ENCODE data around the gene LRG1.

LRG1 gene

DNA sequence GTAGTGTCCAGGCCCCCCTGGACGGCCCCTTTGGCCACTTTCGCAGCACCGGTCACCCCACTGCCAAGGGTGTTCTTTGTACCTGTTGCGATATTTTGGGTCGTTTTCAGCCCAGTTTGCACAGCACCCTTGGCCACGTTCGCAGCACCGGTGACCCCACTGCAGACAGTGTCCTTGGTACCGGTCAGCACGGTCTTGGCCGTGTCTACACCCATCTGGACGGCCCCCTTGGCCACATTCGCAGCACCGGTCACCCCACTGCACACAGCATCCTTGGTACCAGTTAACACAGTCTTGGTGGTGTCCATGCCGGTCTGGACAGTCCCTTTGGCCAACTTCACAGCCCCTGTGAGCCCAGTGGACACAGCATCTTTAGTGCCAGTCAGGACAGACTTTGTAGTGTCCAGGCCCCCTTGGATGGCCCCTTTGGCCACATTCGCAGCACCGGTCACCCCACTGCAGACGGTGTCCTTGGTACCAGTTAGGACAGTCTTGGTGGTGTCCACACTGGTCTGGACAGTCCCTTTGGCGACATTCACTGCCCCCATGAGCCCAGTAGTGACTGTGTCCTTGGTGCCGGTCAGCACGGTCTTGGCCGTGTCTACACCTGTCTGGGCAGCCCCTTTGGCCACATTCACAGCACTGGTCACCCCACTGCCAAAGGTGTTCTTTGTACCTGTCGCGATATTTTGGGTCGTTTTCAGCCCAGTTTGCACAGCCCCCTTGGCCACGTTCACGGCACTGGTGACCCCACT lies 28.4 kb downstream of the LRG1 start:
- DNase-seq (ENCODE audit: low spot score) = no peak

DNA sequence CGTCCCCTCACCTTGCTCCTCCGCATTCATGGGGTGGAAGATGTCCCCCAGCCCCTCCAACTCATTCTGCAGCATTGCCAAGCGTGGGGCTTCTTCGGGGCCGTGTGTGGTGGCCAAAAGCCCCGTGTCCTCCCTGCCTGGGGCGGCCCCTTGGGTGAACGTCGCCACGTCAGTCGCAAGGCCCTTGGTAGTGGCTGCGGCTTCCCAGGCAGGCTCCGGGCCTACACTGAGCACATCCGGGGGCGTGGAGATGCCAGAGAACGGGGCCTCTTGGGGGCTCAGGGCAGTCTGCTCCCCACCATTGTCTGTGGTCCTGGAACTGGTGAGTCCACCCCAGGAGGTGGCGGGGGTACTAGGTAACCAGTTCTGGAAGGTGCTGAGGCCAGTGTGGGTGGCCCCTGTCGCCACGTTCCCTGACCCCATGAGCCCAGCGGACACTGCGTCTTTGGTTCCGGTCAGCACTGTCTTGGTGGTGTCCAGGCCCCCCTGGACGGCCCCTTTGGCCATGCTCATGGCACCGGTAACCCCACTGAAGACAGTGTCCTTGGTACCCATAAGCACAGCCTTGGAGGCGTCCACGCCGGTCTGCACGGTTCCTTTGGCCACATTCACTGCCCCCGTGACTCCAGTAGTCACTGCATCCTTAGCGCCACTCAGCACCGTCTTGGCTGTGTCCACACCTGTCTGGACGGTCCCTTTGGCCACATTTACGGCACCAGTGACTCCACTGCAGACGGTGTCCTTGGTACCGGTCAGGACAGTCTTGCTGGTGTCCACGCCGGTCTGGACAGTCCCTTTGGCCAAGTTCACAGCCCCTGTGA lies 29.2 kb downstream of the LRG1 start:
- no peak for DNase-seq (ENCODE audit: low spot score)

- DNase-seq (ENCODE audit: low spot score) = no peak
These were observed 31.1 kb downstream of the LRG1 start for GRCh38 chr19:4508698-4509097.

DNA sequence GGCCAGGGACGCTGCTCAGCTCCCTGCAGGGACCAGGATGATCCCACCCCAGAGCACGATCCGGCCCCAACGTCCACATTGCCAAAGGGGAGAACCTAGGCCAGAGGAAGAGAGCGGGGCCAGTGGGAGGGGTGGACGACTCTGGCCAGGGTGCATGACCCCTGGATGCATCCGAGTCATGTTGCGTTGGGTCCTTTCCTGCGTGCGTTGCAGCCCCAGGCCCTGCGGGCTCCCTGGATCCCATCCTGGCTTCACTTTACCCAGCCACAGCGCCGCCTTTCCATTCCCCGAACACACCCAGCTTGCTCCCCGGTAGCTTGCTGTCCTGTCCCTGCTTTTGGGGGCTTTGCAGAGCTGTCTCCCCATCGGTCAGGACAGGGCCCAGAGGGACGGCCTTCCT lies 32.0 kb downstream of the LRG1 start:
- DNase-seq (ENCODE audit: low spot score) = no peak

GRCh38 chr19:4507150-4507452 lies 32.7 kb downstream of the LRG1 start:
- DNase-seq (ENCODE audit: low spot score) = no peak

GRCh38 chr19:4506449-4507149 lies 33.2 kb downstream of the LRG1 start:
- no peak for DNase-seq (ENCODE audit: low spot score)

DNA sequence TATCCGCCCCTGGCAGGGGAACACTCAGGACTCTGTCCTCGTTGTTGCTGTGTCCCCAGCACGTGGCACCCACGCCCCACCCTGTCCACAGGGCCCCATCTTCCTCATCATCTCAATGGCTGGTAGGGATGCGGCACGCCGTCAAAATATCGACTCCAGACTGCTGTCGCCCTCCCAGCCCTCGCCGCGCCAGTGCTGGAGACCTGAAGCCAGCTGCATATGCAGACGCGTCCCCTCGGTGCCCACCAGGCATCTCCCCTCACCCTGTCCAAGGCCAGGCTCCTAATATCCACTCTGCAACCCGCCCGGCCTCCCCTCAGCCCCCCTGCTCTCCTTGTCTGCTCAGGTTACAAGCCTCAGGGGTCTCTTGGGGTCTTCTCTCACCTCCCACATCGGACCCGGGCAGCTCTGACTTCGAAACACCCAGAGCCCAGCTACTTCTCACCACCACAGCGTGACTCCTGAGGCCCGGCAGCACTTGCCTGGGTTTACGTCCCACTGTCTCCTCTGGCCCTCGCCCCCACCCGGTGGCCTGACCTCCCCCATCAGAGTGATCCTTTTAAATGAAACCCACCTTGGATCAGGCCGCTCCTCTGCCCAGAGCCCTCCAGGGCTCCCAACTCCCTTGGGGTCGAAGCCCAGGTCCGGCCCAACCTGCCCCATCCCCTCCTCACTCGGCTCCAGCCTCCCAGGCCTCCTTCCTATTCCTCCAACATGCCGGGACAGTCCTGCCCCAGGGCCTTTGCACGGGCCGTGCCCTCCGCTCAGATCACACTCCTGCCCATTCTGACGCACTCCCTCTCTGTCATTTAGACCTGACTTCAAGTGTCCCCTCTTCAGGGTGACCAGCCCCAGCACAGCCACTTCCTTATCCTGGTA lies 34.0 kb downstream of the LRG1 start:
- no peak for DNase-seq (ENCODE audit: low spot score)

- DNase-seq (ENCODE audit: low spot score) = no peak
These were observed 34.8 kb downstream of the LRG1 start for GRCh38 chr19:4504891-4505569.

DNA sequence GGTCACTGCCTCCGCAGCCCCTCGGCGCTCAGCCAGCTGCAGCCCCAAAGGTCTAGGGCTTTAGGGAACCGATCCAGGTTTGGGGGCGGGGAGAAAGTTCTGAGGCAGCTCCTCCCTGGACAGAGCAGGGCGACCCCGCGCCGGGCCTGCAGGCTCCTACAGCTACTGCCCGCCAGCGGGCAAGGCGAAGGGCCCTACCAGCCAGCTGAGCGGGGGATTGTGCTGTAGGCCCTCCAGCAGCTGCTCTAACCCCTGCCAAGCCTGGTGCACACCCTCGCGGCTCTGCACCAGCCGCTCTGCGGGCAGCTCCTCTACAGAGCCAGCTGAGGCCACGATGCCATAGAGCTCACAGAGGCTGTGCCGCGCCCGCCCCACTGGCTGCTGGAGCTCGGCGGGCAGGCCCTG lies 35.5 kb downstream of the LRG1 start:
- no peak for DNase-seq (ENCODE audit: low spot score)

DNA sequence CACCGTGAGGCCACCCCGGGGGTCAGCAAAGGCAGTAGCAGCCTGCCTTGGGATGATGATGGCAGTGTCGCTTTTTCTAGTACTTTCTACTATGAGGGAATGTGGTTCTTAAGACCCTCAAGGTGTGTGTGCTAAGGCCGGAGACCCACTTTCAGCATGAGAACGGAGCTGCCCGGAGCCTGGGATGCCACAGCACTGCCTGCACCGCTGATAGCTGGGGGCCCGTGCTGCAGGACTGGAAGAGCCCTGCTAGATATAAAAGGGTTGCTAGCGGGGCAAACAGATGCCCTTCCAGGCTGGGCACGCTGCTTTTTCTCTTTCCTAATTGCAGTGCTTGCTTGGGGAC lies 36.0 kb downstream of the LRG1 start:
- no peak for DNase-seq (ENCODE audit: low spot score)

- no peak for DNase-seq (ENCODE audit: low spot score)
These were observed 36.6 kb downstream of the LRG1 start for GRCh38 chr19:4503132-4503824.

- no peak for DNase-seq (ENCODE audit: low spot score)
These were observed 37.3 kb downstream of the LRG1 start for GRCh38 chr19:4502282-4503131.

GRCh38 chr19:4501691-4502090 lies 38.1 kb downstream of the LRG1 start:
- DNase-seq (ENCODE audit: low spot score) = no peak

DNA sequence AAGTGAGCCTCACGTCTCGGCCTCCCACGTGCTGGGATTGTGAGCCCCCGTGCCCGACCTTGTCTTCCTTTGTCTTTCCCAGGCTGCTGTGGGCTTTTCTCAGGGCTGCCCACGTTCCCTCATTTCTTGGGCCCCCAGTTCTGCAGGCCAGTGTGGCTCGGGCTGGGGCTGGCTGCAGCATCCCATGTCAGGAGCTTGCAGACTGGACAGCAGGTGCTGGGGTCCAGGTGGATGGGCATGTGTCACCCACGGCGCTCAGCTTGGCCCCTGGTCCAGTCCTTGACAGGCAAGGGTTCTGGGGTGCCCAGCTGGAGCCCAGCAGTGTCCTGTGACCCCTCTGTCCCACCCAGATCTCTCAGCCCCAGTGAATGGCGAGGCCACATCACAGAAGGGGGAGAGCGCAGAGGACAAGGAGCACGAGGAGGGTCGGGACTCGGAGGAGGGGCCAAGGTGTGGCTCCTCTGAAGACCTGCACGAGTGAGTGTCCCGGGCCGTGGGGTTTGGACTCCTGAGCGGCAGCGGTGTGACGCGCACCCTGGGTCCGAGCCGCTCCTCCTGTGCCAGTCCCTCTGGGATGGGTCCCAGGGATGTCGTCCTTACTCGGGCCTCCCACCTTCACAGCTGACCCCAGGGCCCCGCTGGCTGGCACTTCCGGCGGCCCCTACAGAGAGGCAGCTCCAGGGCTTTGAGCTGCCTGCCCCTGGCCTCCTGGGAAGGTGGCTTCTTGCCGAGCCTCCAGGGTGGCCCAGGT lies 38.8 kb downstream of the LRG1 start:
- no peak for DNase-seq (ENCODE audit: low spot score)

DNA sequence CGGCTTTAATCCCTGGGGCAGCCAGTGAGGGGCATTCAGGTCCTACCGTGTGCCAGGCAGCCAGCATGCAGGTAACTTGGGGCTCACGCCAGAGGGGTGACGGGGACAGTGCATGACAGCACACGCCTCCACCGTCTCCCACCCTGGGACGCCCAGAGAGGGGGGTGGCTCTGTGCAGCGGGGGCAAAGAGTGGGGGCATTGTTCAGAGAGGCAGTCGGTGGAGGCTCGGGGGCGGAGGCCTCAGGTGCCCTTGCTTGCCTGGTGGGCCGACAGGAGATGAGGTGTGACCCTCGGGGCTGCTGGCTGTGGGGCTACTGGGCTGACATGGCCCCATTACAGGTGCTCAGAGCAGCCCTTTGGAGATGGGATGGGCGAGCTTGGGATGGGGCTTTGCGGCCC lies 40.0 kb downstream of the LRG1 start:
- DNase-seq (ENCODE audit: low spot score) = no peak

GRCh38 chr19:4499318-4499717 lies 40.5 kb downstream of the LRG1 start:
- no peak for DNase-seq (ENCODE audit: low spot score)

- DNase-seq (ENCODE audit: low spot score) = no peak
These were observed 41.1 kb downstream of the LRG1 start for GRCh38 chr19:4498694-4499093.

DNA sequence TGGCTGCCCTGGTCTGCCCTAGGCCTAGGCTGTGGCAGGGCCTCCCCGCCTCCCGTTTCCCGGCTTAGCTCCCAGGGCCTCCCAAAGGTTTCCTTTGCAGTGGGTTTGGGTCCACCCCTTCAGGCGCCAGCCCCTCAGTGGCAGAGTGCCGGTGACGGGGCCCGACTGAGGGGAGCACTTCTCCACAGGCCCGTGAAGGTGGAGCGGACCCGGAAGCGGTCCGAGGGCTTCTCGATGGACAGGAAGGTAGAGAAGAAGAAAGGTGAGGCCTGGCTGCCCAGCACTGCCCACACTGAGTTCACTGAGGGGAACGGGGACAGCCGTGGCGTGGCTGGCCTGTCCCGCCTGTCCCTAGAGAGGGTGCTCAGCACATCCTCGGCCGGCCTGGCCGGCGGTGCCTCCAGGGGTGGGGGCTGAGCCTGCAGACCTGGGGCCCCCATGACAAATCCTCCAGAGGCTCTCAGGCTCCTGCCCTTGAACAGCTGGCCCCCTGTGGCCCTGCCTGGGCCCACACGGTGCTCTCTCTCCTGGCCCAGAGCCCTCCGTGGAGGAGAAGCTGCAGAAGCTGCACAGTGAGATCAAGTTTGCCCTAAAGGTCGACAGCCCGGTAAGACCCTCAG lies 42.0 kb downstream of the LRG1 start:
- DNase-seq (ENCODE audit: low spot score) = no peak

DNA sequence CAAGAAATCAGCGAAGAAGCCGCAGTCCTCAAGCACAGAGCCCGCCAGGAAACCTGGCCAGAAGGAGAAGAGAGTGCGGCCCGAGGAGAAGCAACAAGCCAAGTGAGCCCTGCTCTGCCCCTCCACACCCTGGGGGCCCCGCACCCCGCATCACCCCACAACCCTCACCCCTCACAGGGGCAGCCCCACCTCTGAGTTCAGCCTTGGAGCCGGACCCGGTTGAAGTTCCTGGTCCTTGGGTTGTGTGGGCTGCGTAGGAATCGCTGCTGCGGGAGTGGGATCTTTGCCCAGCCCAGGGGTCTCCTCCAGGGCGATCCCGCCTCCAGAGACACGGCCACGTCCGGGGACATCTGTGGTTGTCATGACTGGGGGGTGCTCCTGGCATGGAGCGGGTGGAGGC lies 43.5 kb downstream of the LRG1 start:
- DNase-seq (ENCODE audit: low spot score) = no peak
